Stomach (tissue), 9 donors: ENCODE results near the gene PYROXD2. TPM values are rescaled to one million over a fixed set of nuclear protein-coding genes. Genes with fewer than 3 reads are reported as not detected.
"Not testable (repeated sequence)": the region's sequence is repeated elsewhere in the genome, so short reads cannot be mapped to it uniquely, and the experiment has no call there.

Experiments used
- DNase-seq, 2 donors: peaks; one replicate each; pipeline versions ENCODE4 v3.0.0 to v3.0.0-alpha.2; 2013 to 2019
- H3K27ac ChIP-seq, 5 donors: fragments of 200-600 bp in 4 of 5; sonication (generic) in 4 of 5; one replicate each; pipeline ENCODE4 v1.5.1; 2013 to 2019; ENCODE audit warnings: mild to moderate bottlenecking in 1 of 5, moderate library complexity in 1 of 5
- H3K27me3 ChIP-seq, 3 donors: fragments of 200-600 bp; sonication (generic); one replicate each; pipeline ENCODE4 v1.5.1; 2017 to 2019; ENCODE audit warnings: mixed run types in 1 of 3
- H3K36me3 ChIP-seq, 4 donors: fragments of 200-600 bp; sonication (generic); 1 replicate in 3 of 4; 2 replicates in 1 of 4; pipeline ENCODE4 v1.5.1; 2016 to 2019
- H3K4me1 ChIP-seq, 4 donors: fragments of 200-600 bp; sonication (generic); one replicate each; pipeline ENCODE4 v1.5.1; 2016 to 2019
- H3K4me3 ChIP-seq, 4 donors: fragments of 200-600 bp; sonication (generic) in 3 of 4; one replicate each; pipeline ENCODE4 v1.5.1; 2016 to 2019; ENCODE audit warnings: mild to moderate bottlenecking in 1 of 4
- H3K9me3 ChIP-seq, 4 donors: fragments of 200-600 bp; sonication (generic); one replicate each; pipeline ENCODE4 v1.5.1; 2016 to 2019
- EP300 ChIP-seq: sonication (generic); formaldehyde crosslinking; IDR thresholded peaks from one replicate; pipeline ENCODE4 v1.6.1; 2017; ENCODE audit warnings: antibody characterized with exemption
- POLR2A ChIP-seq, 4 donors: fragments of 450-650 bp; IDR thresholded peaks; one replicate each; pipeline ENCODE4 v1.6.1; 2016; ENCODE audit warnings: antibody characterized with exemption in 4 of 4, control low read depth in 2 of 4, mild to moderate bottlenecking in 1 of 4, moderate library complexity in 1 of 4
- POLR2AphosphoS5 ChIP-seq, 3 donors: sonication (generic); formaldehyde crosslinking; IDR thresholded peaks; one replicate each; pipeline ENCODE4 v1.6.1; 2016; ENCODE audit warnings: antibody characterized with exemption in 3 of 3
- WGBS, 5 donors: extraction: QIAGEN DNeasy Blood & Tissue Kit in 3 of 5; methylation state at CpG; one replicate each; pipeline versions ENCODE4 v1.1.5 to v1.1.7; 2013 to 2018; 5-methylcytosine and 5-hydroxymethylcytosine counted together
- intact Hi-C: fragments of 100-400 bp; cut with DNase I; formaldehyde crosslinking; loops from one replicate; pipeline ENCODE4 v1.15.1; 2023; ENCODE audit warnings: low total_unique reads
- polyA plus RNA-seq, 3 donors: library from polyadenylated mRNA; stranded (reverse); fragments of 200-250 nt; gene quantifications; one replicate each; pipeline ENCODE4 v1.2.3, GENCODE V29; 2013
- total RNA-seq, 5 donors: library from RNA; depleted of rRNA; stranded (reverse); fragments of >200 nt; gene quantifications; one replicate each; pipeline versions ENCODE4 v1.1.0 to v1.2.3, GENCODE V29; 2014 to 2016
- TF ChIP-seq, protein P1 (sequence below), 7 experiments: fragments of 450-650 bp in 4 of 7; fragments of 200-600 bp in 3 of 7; sonication (generic) in 3 of 7; IDR thresholded peaks; one replicate each; pipeline ENCODE4 v1.5.1; 2016 to 2019; ENCODE audit warnings: antibody characterized with exemption in 7 of 7, control low read depth in 2 of 7, mild to moderate bottlenecking in 1 of 7
- donor health status: healthy with polysubstance abuse.
- donor health status: Bipolar disorder and iron deficiency.
- donor health status: healthy.

Gene PYROXD2
- total and polyA plus RNA-seq, 8 donors: 2.4 to 33.5 (median 8.3) TPM

DNA sequence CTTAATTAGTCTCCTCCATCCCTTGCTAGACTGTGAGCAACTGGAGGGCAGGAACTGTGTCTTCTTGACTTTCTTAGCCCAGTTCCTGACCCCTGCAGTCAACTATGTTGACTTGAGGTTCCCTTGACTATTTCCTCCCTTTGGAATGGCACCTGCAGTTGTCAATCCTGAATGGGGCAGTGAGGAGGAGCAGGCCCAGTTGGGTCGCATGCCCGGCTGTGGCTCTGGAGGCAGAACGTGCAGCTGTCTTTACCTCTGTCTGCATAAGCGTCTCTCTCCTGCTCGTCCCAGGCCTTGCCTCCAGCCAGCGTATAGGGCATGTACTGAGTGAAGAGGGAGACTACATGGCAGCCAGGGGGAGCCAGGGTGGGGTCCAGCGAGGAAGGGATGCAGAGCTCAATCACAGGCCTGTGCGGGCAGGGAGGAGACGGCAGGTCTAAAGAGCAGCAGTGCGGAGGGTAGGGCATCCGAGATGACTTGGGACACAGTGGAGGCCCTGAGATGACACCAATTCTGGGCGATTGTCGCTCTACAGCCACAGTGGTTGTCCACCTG lies 26.8 kb downstream of the PYROXD2 start:
- no peak for TF ChIP-seq POLR2AphosphoS5 (IDR thresholded peaks at IDR 0.05)
- no peak for TF ChIP-seq EP300
- TF ChIP-seq POLR2A (IDR thresholded peaks at IDR 0.05): no peak
- TF ChIP-seq, protein P1, sequence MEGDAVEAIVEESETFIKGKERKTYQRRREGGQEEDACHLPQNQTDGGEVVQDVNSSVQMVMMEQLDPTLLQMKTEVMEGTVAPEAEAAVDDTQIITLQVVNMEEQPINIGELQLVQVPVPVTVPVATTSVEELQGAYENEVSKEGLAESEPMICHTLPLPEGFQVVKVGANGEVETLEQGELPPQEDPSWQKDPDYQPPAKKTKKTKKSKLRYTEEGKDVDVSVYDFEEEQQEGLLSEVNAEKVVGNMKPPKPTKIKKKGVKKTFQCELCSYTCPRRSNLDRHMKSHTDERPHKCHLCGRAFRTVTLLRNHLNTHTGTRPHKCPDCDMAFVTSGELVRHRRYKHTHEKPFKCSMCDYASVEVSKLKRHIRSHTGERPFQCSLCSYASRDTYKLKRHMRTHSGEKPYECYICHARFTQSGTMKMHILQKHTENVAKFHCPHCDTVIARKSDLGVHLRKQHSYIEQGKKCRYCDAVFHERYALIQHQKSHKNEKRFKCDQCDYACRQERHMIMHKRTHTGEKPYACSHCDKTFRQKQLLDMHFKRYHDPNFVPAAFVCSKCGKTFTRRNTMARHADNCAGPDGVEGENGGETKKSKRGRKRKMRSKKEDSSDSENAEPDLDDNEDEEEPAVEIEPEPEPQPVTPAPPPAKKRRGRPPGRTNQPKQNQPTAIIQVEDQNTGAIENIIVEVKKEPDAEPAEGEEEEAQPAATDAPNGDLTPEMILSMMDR (IDR thresholded peaks at IDR 0.05): no peak
- intact Hi-C loops: no loop called here
- 91 to 95% (median 93%) methylated on average over 13 of the region's 13 CpGs for WGBS, 5 donors
- no peaks in the 10 kb centered on the region for H3K27me3 ChIP-seq
- no peak overlapping the region for H3K27ac ChIP-seq
- no peak overlapping the region for H3K4me3 ChIP-seq
- peaks cover 0 to 59% (median 39%) of the 10 kb centered on the region in 4 donors for H3K36me3 ChIP-seq
- H3K9me3 ChIP-seq: no peaks in the 10 kb centered on the region
- no peak for DNase-seq
- H3K4me1 ChIP-seq: peaks cover 0 to 12% (median 6%) of the 10 kb centered on the region in 4 donors

DNA sequence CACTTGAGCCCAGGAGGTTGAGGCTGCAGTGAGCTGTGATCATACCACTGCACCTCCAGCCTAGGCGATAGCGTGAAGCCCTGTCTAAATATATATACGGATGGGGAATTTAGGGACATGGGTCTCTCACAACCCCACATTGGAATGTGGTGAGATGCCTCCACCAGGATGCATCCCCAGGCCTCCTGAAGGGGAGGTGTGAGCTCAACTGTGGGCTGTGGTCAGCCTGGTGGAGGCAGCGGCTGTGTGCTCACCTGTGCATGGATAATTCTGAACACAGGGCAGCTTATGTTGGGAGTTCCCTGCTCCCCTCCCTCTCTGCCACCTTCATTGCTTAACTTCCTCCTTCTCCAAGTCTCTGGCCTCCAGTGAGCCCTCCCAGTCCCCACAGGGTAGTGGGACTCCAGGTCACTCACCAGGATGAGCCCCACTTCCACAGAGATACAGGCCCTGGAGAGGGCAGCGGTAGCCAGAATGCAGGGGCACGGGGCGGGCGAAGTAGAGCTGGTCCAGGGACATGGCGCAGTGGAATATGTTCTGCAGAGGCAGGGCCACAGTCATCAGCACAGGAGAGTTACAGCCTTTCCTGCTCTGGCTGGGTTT lies 30.4 kb downstream of the PYROXD2 start:
- intact Hi-C loops: no loop called here
- no peak overlapping the region for H3K4me3 ChIP-seq
- TF ChIP-seq POLR2A (IDR thresholded peaks at IDR 0.05) (no peak), EP300 (no peak), POLR2AphosphoS5 (IDR thresholded peaks at IDR 0.05) (no peak)
- TF ChIP-seq, protein P1 (IDR thresholded peaks at IDR 0.05): no peak
- DNase-seq: no peak
- H3K4me1 ChIP-seq: peaks cover 0 to 5% (median 0%) of the 10 kb centered on the region in 4 donors
- H3K36me3 ChIP-seq: peaks cover 0 to 55% (median 46%) of the 10 kb centered on the region in 4 donors
- H3K27me3 ChIP-seq: no peaks in the 10 kb centered on the region
- WGBS, 5 donors: 91 to 98% (median 95%) methylated on average over 9 of the region's 9 CpGs
- H3K27ac ChIP-seq: no peak overlapping the region
- no peaks in the 10 kb centered on the region for H3K9me3 ChIP-seq

DNA sequence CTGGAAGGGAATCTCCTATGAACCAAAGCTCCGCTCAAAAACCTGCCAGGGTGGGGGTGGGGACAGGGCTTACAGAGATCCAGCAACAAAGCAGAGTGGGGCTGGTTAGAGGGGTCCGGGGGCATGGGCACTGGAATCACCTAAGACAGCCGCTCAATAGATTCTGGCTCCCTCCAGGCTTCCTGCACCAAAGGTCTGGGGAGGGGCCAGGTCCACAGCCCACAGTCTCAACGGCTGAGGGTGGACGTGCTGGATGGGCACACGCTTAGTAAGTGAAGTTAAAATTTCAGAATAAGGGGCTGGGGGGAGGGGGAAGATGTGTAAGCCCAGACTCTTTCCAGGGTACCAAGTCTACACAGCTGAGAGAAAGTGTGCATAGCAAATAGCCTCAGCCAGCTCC lies 31.1 kb downstream of the PYROXD2 start:
- Histone ChIP-seq H3K36me3 (peaks cover 0 to 60% (median 46%) of the 10 kb centered on the region in 4 donors), H3K27ac (no peak overlapping the region), H3K4me3 (no peak overlapping the region), H3K27me3 (no peaks in the 10 kb centered on the region), H3K9me3 (no peaks in the 10 kb centered on the region), H3K4me1 (peaks cover 0 to 5% (median 0%) of the 10 kb centered on the region in 4 donors)
- WGBS, 5 donors: 92 to 96% (median 94%) methylated on average over 6 of the region's 6 CpGs
- intact Hi-C loops: no loop called here
- TF ChIP-seq POLR2A (IDR thresholded peaks at IDR 0.05) (no peak), EP300 (no peak), POLR2AphosphoS5 (IDR thresholded peaks at IDR 0.05) (no peak)
- TF ChIP-seq, protein P1 (IDR thresholded peaks at IDR 0.05): no peak
- no peak for DNase-seq

DNA sequence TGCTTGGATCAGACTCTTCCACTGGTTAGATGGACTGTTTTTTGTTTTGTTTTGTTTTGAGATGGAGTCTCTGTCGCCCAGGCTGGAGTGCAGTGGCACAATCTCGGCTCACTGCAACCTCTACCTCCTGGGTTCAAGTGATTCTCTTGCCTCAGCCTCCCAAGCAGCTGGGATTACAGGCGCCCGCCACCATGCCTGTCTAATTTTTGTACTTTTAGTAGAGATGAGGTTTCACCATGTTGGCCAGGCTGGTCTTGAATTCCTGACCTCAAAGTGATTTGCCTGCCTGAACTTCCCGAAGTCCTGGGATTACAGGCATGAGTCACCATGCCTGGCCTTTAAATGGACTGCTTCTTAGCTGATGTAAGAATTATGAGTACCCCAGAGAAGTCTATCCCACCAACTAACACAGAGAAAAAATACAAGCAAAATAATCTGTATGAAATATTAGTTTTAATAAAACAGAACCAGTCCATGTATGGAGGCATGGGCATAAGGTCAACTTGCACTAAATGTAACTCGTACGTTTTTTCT lies 31.8 kb downstream of the PYROXD2 start:
- intact Hi-C loops, H3K4me1 ChIP-seq, H3K9me3 ChIP-seq, DNase-seq, H3K4me3 ChIP-seq, H3K27me3 ChIP-seq, H3K27ac ChIP-seq: not testable (repeated sequence)
- WGBS, 5 donors: 89 to 95% (median 91%) methylated on average over 7 of the region's 7 CpGs
- H3K36me3 ChIP-seq: peaks cover 0 to 60% (median 46%) of the 10 kb centered on the region in 4 donors

DNA sequence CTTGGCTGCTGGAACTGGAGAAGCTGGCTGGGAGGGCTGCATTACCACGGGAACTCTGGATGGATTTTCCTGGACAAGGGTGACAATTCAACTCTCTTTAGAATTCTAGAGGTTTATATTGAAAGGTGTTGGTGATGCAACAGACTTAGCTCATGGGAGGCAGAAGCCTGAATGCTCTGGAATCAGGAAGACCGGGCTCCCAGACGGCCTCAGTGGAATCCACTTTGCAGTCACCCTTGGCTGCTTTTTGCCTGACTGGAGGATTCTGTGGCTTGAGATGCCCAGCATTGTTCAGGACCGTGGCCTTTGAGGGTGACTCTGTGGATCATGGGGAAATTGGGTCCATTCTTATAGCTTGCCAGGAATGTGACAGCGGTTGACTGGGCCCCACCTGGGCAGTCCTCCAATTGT lies 32.3 kb downstream of the PYROXD2 start:
- intact Hi-C loops: no loop called here
- Histone ChIP-seq H3K27me3 (no peaks in the 10 kb centered on the region), H3K4me1 (peaks cover 0 to 5% (median 0%) of the 10 kb centered on the region in 4 donors)

More for the DNA sequence above, 32.3 kb downstream of the PYROXD2 start:
- Histone ChIP-seq H3K4me3 (no peak overlapping the region), H3K27ac (no peak overlapping the region), H3K36me3 (peaks cover 0 to 55% (median 46%) of the 10 kb centered on the region in 4 donors), H3K9me3 (peaks cover 0 to 2% (median under 1%) of the 10 kb centered on the region in 4 donors)
- WGBS, 5 donors: 83 to 93% (median 84%) methylated on average over 5 of the region's 5 CpGs
- TF ChIP-seq, protein P1 (IDR thresholded peaks at IDR 0.05): no peak
- TF ChIP-seq EP300: no peak
- TF ChIP-seq POLR2A (IDR thresholded peaks at IDR 0.05): no peak
- TF ChIP-seq POLR2AphosphoS5 (IDR thresholded peaks at IDR 0.05): no peak
- no peak for DNase-seq
